HepG2 (cell line): ENCODE results near the gene SDF2. TPM values are rescaled to one million over a fixed set of nuclear protein-coding genes. Genes with fewer than 3 reads are reported as not detected.
A peak's percentile ranks its signal among the peaks of the same experiment; 100 is the strongest.

Experiments used
- ADNP ChIP-seq: sonication (generic); formaldehyde crosslinking; IDR thresholded peaks from 2 replicates; pipeline ENCODE4 v1.4.0; 2020; ENCODE audit warnings: missing genetic modification reagents
- ARID4A ChIP-seq: sonication (generic); formaldehyde crosslinking; IDR thresholded peaks from 2 replicates; pipeline ENCODE4 v1.5.0; 2020; ENCODE audit warnings: mild to moderate bottlenecking, missing genetic modification reagents, borderline replicate concordance
- ATF6 ChIP-seq: sonication (generic); formaldehyde crosslinking; conservative IDR thresholded peaks from 2 replicates; pipeline ENCODE4 v1.4.0; 2020; ENCODE audit warnings: missing genetic modification reagents
- SNAPC5 ChIP-seq: sonication (generic); formaldehyde crosslinking; IDR thresholded peaks from 2 replicates; pipeline ENCODE4 v1.8.1; 2023; ENCODE audit warnings: mild to moderate bottlenecking, missing genetic modification reagents, borderline replicate concordance
- SOX5 ChIP-seq: IDR thresholded peaks from 2 replicates; pipeline ENCODE4 v1.6.1; 2016; ENCODE audit warnings: borderline replicate concordance
- ZBTB40 ChIP-seq, 2 experiments: fragments of 450-650 bp in 1 of 2; sonication (generic) in 1 of 2; formaldehyde crosslinking in 1 of 2; IDR thresholded peaks; 2 replicates each; pipeline versions ENCODE4 v1.6.1 to v1.8.0; 2016 to 2022; ENCODE audit warnings: antibody characterized with exemption in 1 of 2, mild to moderate bottlenecking in 1 of 2, missing genetic modification reagents in 1 of 2
- ZNF639 ChIP-seq: conservative IDR thresholded peaks from 2 replicates; pipeline ENCODE4 v1.6.1; 2018; ENCODE audit warnings: missing genetic modification reagents
- polyA plus RNA-seq, 8 experiments: library from polyadenylated mRNA; depleted of rRNA in 3 of 8; stranded (reverse) in 7 of 8; unstranded in 1 of 8; fragments of >200 nt; fragmentation: Illumina TruSeq in 4 of 8; extraction: Trizol in 4 of 8; gene quantifications; 2 replicates each; pipeline versions ENCODE4 v1.2.1 to v1.2.3, GENCODE V29; 2011 to 2016; ENCODE audit warnings: low read depth in 4 of 8, missing spikeins in 1 of 8, mixed read lengths in 1 of 8; ENCODE audit not compliant: insufficient read depth in 1 of 8
- total RNA-seq, 5 experiments: library from RNA; depleted of rRNA; stranded (reverse); fragments of >200 nt; fragmentation: Illumina TruSeq; extraction: Trizol; gene quantifications; 2 replicates each; pipeline ENCODE4 v1.2.3, GENCODE V29; 2016; ENCODE audit warnings: low read depth in 1 of 5

SDF2 gene
- total and polyA plus RNA-seq, 2 of the 13 experiments (the other 11 are each of a cell fraction or from before 2014, with no cell fraction given), result 58.2 to 58.4 TPM

GRCh38 chr17:28698253-28698941 lies 36.7 kb upstream of the SDF2 start (continued):
- no peak for TF ChIP-seq ZBTB40 (IDR thresholded peaks at IDR 0.05)
- no peak for TF ChIP-seq ZBTB40 (CRISPR knock-in tag; IDR thresholded peaks at IDR 0.05)
- TF ChIP-seq ADNP, result no peak
- no peak for TF ChIP-seq ZNF639 (CRISPR knock-in tag)
- 0 out of 2 replicates have a peak, but pooled peaks have one; percentile 51 for TF ChIP-seq ATF6
- TF ChIP-seq ARID4A, result peak; percentile 93; the same call in 1 of the 2 replicates
- TF ChIP-seq SOX5, result peak; percentile 91
- TF ChIP-seq SNAPC5 (CRISPR knock-in tag), result peak; percentile 66; the same call in 1 of the 2 replicates
